GM12872 (cell line): ENCODE measurements around the gene ZNF148.
A peak's percentile ranks its signal among the peaks of the same experiment; 100 is the strongest.

ENCODE experiments used
- TF ChIP-seq, protein P1 (sequence below): IDR thresholded peaks from 3 replicates; pipeline ENCODE4 v1.5.1; 2011; ENCODE audit warnings: low read depth, mild to moderate bottlenecking, low read length, moderate library complexity; ENCODE audit not compliant: insufficient read depth

ZNF148 gene

DNA sequence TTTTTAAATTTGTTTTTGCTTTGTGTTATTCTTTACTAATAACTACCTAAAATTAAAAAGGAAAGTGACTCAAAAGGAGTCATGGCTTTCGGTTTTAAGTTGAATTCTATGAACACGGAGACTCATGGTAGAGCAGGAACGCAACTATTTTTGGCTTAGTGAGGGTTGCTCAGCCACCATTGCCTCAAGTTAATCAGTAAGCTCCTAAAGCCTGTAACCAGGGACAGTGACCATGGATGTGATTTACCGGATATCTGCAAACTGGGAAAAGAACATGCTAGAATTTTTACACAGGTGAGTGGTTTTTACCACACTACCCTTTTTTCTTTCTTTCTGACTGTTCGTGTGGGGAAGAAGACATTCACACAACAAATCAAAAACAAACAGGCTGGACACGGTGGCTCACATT, 174.4 kb downstream of the ZNF148 start:
- TF ChIP-seq, protein P1, sequence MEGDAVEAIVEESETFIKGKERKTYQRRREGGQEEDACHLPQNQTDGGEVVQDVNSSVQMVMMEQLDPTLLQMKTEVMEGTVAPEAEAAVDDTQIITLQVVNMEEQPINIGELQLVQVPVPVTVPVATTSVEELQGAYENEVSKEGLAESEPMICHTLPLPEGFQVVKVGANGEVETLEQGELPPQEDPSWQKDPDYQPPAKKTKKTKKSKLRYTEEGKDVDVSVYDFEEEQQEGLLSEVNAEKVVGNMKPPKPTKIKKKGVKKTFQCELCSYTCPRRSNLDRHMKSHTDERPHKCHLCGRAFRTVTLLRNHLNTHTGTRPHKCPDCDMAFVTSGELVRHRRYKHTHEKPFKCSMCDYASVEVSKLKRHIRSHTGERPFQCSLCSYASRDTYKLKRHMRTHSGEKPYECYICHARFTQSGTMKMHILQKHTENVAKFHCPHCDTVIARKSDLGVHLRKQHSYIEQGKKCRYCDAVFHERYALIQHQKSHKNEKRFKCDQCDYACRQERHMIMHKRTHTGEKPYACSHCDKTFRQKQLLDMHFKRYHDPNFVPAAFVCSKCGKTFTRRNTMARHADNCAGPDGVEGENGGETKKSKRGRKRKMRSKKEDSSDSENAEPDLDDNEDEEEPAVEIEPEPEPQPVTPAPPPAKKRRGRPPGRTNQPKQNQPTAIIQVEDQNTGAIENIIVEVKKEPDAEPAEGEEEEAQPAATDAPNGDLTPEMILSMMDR, result no peak

GRCh38 chr3:125194849-125195601, 180.1 kb downstream of the ZNF148 start:
- TF ChIP-seq, protein P1, result 0 out of 3 replicates have a peak, but pooled peaks have one; percentile 1

DNA sequence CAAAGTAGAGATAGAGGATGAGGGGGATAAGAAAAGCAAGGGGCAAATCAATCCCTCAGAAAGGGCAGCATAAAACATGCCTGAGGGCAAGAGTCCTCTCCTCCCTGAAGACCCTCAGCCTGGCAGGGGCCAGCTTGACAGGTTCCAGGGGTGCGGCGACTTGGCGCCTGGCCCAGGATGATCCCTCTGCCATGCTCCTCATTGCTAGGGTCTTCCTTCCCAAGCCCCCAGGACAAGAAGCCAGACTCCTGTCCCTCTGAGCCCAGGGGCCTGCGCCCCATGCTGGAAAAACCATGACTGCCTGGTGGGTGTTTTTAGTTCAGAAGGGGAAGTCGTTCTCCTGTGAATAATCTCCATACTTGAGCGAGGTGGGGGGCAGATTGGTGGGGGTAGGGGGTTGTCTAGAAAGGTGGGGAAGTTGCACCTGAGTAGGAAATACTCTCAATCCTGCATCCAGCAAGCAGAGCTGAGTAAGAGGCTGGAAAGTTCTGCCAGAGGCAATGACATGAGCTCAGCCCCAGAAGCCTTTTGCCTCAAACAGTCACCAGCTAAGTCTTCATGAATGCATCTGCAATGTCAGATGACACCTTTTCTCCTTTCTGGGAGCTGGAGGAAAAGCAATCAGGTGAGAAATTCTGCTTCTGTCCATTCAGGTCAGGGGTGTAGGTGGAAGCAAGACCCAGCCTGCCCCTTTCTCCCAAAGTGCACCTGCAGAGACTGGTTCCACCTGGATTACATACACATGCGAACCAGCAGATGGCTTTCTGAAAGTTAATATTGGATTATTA, 180.9 kb downstream of the ZNF148 start:
- TF ChIP-seq, protein P1, result no peak

- TF ChIP-seq, protein P1, result peak; percentile 65
These were observed 182.7 kb downstream of the ZNF148 start for GRCh38 chr3:125192190-125193035.

- TF ChIP-seq, protein P1, result no peak
These were observed 183.4 kb downstream of the ZNF148 start for GRCh38 chr3:125191730-125192129.

DNA sequence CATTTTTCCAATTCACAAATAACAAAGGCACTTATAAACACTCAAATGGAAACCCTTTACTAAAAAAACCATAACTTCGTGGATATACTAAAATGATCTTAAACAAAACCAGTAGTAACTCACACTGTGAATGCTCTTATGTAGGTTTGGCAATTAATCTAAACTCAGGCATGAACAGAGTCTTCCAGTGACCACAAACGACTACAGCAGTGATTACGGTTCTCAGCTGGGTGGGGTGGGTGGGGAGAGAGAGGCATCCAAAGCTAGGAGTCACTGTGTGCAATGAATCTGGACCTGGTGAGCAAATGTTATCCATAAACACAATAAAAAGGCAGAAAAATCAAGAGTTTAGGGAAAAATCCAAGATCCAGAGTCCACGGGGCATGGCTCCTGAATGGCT, 183.9 kb downstream of the ZNF148 start:
- TF ChIP-seq, protein P1, result no peak

DNA sequence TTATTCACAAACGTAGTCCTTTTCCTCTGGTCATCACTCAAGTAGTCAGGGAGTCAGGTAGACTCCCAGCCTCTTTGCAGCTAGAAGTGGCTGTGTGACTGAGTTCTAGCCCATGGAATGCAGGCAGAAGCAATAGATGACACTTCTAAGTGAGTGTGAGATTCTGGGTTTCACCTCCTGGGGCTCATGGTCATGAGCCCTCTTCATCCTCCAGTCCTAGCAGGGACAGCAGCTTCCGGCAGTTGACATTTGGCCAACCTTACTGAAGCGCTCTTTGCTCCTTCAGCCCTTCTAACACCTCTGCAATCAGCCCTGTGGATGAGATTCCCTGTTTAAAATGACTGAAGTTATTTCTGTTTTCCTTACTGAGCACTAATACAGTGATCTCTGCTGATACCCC, 184.3 kb downstream of the ZNF148 start:
- TF ChIP-seq, protein P1, result no peak
